Medulla oblongata (tissue), 1 donor: Measurements from ENCODE around the gene GPER1.
"Not testable (repeated sequence)": the region's sequence is repeated elsewhere in the genome, so short reads cannot be mapped to it uniquely, and the experiment has no call there.

ENCODE experiments used
- DNase-seq: peaks from one replicate; pipeline ENCODE4 v3.0.0-alpha.2; 2015; ENCODE audit errors: extremely low spot score

GPER1 gene

GRCh38 chr7:1103009-1103788, 15.3 kb downstream of the GPER1 start:
- DNase-seq = no peak

- no peak for DNase-seq
Measured at GRCh38 chr7:1103789-1104515, 16.0 kb downstream of the GPER1 start.

GRCh38 chr7:1104516-1105179, 16.7 kb downstream of the GPER1 start:
- DNase-seq = no peak

GRCh38 chr7:1105189-1105588, 17.3 kb downstream of the GPER1 start:
- DNase-seq = no peak

- no peak for DNase-seq
Measured at GRCh38 chr7:1106063-1106792, 18.3 kb downstream of the GPER1 start.

GRCh38 chr7:1106793-1107421, 19.0 kb downstream of the GPER1 start:
- DNase-seq = no peak

- DNase-seq = no peak
Measured at GRCh38 chr7:1108264-1108920, 20.5 kb downstream of the GPER1 start.

- no peak for DNase-seq
Measured at GRCh38 chr7:1109581-1110310, 21.8 kb downstream of the GPER1 start.

GRCh38 chr7:1110358-1110757, 22.4 kb downstream of the GPER1 start:
- DNase-seq = no peak

- no peak for DNase-seq
Measured at GRCh38 chr7:1111156-1111555, 23.2 kb downstream of the GPER1 start.

- no peak for DNase-seq
Measured at GRCh38 chr7:1112109-1112508, 24.2 kb downstream of the GPER1 start.

GRCh38 chr7:1112625-1113547, 25.0 kb downstream of the GPER1 start:
- no peak for DNase-seq

GRCh38 chr7:1113548-1113885, 25.6 kb downstream of the GPER1 start:
- no peak for DNase-seq

GRCh38 chr7:1114088-1114487, 26.2 kb downstream of the GPER1 start:
- DNase-seq = no peak

- DNase-seq = no peak
Measured at GRCh38 chr7:1114505-1114904, 26.6 kb downstream of the GPER1 start.

- not testable (repeated sequence) for DNase-seq
Measured at GRCh38 chr7:1115171-1116045, 27.5 kb downstream of the GPER1 start.

GRCh38 chr7:1116383-1117008, 28.6 kb downstream of the GPER1 start:
- not testable (repeated sequence) for DNase-seq
